Type B pancreatic cell (in vitro differentiated cells): ENCODE data around the gene TMEM150B. TPM values are rescaled to one million over a fixed set of nuclear protein-coding genes. Genes with fewer than 3 reads are reported as not detected.
"Not testable (repeated sequence)": the region's sequence is repeated elsewhere in the genome, so short reads cannot be mapped to it uniquely, and the experiment has no call there.

Experiments
- DNase-seq: peaks from one replicate; pipeline ENCODE4 v3.0.0; 2021; ENCODE audit warnings: mixed read lengths; ENCODE audit not compliant: unreplicated experiment; ENCODE audit errors: extremely low spot score
- H3K27ac Mint-ChIP-seq: 2 replicates; pipeline ENCODE4 v1.8.0; 2021; ENCODE audit warnings: mild to moderate bottlenecking, mixed read lengths
- H3K27me3 Mint-ChIP-seq: 2 replicates; pipeline ENCODE4 v1.8.0; 2021; ENCODE audit warnings: mixed read lengths
- H3K36me3 Mint-ChIP-seq: 2 replicates; pipeline ENCODE4 v1.8.0; 2021; ENCODE audit warnings: mixed read lengths
- H3K4me1 Mint-ChIP-seq: one replicate; pipeline ENCODE4 v1.8.0; 2021; ENCODE audit warnings: mixed read lengths; ENCODE audit not compliant: unreplicated experiment
- H3K4me3 Mint-ChIP-seq: 2 replicates; pipeline ENCODE4 v1.8.0; 2021; ENCODE audit warnings: mild to moderate bottlenecking, mixed read lengths
- H3K9me3 Mint-ChIP-seq: 2 replicates; pipeline ENCODE4 v1.8.0; 2021; ENCODE audit warnings: mixed read lengths
- total RNA-seq: library from RNA; stranded (reverse); gene quantifications from 2 replicates; pipeline ENCODE4 v1.2.1, GENCODE V29; 2021; ENCODE audit warnings: low replicate concordance
- TF ChIP-seq, protein P1 (sequence below): fragments of 200-600 bp; sonication (generic); conservative IDR thresholded peaks from 2 replicates; pipeline ENCODE4 v1.5.0; 2021; ENCODE audit warnings: antibody characterized with exemption, mild to moderate bottlenecking

The TMEM150B gene
- total RNA-seq, 1 donor from 2014 or later: 1.2 TPM

DNA sequence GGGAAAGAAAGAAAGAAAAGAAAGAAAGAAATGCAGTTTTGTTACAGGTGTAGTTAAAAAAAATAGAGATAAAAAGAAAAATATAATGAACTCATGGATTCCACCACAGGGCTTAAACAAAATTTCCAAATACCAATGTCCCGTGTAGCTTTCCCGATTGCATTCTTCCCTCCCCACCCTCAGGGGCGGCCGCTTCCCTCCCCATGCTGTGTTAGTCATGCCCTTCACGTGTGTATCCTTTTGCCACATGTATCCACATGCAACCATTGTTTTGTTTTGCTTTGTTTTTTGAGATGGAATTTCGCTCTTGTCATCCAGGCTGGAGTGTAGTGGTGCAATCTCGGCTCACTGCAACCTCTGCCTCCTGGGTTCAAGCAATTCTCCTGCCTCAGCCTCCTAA is 11.0 kb upstream of the TMEM150B start:
- no peak overlapping the region for H3K4me3 Mint-ChIP-seq

DNA sequence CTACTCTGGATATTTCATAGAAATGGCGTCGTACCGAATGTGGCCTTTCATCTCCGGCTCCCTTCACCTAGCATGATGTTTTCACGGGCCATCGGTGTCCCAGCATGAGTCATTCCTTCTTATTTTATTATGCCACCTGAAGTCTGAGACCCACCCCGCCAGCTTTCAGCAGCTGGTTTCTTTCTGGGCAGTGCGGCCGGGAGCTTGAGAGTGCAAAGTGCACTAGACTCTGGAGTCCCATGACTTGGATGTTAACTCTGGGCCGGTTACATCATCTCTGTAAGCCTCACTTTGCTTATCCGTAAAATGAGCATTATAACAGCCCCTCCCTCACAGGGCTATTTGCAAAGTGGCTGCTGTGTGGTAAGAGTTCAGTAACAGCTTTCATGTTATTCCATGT is 8.7 kb upstream of the TMEM150B start:
- TF ChIP-seq, protein P1, sequence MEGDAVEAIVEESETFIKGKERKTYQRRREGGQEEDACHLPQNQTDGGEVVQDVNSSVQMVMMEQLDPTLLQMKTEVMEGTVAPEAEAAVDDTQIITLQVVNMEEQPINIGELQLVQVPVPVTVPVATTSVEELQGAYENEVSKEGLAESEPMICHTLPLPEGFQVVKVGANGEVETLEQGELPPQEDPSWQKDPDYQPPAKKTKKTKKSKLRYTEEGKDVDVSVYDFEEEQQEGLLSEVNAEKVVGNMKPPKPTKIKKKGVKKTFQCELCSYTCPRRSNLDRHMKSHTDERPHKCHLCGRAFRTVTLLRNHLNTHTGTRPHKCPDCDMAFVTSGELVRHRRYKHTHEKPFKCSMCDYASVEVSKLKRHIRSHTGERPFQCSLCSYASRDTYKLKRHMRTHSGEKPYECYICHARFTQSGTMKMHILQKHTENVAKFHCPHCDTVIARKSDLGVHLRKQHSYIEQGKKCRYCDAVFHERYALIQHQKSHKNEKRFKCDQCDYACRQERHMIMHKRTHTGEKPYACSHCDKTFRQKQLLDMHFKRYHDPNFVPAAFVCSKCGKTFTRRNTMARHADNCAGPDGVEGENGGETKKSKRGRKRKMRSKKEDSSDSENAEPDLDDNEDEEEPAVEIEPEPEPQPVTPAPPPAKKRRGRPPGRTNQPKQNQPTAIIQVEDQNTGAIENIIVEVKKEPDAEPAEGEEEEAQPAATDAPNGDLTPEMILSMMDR: no peak
- no peaks in the 10 kb centered on the region for H3K9me3 Mint-ChIP-seq
- peaks cover 5% of the 10 kb centered on the region for H3K4me1 Mint-ChIP-seq
- peaks cover 8% of the 10 kb centered on the region for H3K27me3 Mint-ChIP-seq
- DNase-seq: no peak
- H3K4me3 Mint-ChIP-seq: no peak overlapping the region
- H3K27ac Mint-ChIP-seq: peak overlapping the region; percentile 54
- H3K36me3 Mint-ChIP-seq: no peaks in the 10 kb centered on the region

More for the DNA sequence above, 11.0 kb upstream of the TMEM150B start:
- Mint-ChIP-seq H3K27me3 (peaks cover 8% of the 10 kb centered on the region), H3K4me1 (peaks cover 10% of the 10 kb centered on the region), H3K27ac (no peak overlapping the region), H3K9me3 (no peaks in the 10 kb centered on the region), H3K36me3 (peaks cover 4% of the 10 kb centered on the region)
- TF ChIP-seq, protein P1: no peak
- no peak for DNase-seq

DNA sequence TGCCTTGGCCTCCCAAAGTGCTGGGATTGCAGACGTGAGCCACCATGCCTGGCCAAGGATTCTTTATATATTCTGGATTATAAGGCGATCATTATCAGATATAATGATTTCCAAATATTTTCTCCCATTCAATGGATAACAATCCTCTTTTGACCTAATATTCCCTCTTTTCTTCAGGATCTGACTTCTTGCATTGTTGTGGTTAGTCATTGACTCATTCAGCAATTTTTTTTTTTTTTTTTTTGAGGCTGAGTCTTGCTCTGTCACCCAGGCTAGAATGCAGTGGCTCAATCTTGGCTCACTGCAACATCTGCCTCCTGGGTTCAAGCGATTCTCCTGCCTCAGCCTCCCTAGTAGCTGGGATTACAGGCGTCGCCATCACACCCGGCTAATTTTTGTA is 4.7 kb upstream of the TMEM150B start:
- H3K9me3 Mint-ChIP-seq, H3K36me3 Mint-ChIP-seq, H3K4me1 Mint-ChIP-seq, H3K27me3 Mint-ChIP-seq, H3K4me3 Mint-ChIP-seq, DNase-seq, H3K27ac Mint-ChIP-seq: not testable (repeated sequence)

DNA sequence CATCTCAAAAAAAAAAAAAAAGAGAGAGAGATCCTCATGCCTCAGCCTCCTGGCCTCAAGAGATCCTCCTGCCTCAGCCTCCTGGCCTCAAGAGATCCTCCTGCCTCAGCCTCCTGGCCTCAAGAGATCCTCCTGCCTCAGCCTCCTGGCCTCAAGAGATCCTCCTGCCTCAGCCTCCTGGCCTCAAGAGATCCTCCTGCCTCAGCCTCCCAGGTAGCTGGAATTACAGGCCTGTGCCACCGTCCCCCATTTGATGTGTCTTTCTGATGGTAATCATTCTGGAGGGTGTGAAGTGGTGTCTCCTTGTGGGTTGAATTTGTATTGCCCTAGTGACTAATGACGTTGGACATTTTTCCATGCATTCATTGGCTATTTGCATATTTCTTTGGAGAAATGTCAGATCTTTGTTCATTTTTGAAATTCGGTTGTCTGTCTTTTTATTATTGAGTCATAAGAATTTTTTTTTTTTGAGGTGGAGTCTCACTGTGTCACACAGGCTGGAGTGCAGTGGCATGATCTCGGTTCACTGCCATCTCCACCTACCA is 3.7 kb upstream of the TMEM150B start:
- not testable (repeated sequence) for H3K9me3 Mint-ChIP-seq, H3K36me3 Mint-ChIP-seq, DNase-seq

DNA sequence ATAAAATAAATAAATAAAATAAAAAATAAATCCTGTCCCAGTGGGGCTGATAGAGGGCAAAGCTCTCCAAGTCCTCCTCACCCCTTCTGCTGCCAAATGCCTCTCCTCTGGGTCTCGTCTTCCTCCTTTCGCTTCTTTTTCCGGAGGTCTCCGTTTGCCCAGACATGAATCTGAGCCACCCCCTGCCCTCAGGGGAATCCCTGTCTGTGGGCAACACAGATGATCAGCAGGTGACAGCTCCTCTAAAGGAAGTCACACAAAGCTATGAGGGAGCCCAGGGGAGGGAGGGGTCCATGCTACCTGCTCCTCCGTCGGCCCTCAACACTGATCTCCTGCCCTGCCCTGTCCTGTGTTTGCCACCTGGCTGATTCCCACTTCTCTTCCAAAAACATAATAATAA is 479 bp downstream of the TMEM150B start:
- no peak overlapping the region for H3K4me3 Mint-ChIP-seq
- no peaks in the 10 kb centered on the region for H3K36me3 Mint-ChIP-seq
- H3K27ac Mint-ChIP-seq: no peak overlapping the region
- no peak for DNase-seq
- no peaks in the 10 kb centered on the region for H3K9me3 Mint-ChIP-seq
- H3K4me1 Mint-ChIP-seq: no peaks in the 10 kb centered on the region
- TF ChIP-seq, protein P1: no peak
- peaks cover 14% of the 10 kb centered on the region for H3K27me3 Mint-ChIP-seq

More for the DNA sequence above, 3.7 kb upstream of the TMEM150B start:
- not testable (repeated sequence) for H3K4me1 Mint-ChIP-seq, H3K27ac Mint-ChIP-seq, H3K4me3 Mint-ChIP-seq, H3K27me3 Mint-ChIP-seq

DNA sequence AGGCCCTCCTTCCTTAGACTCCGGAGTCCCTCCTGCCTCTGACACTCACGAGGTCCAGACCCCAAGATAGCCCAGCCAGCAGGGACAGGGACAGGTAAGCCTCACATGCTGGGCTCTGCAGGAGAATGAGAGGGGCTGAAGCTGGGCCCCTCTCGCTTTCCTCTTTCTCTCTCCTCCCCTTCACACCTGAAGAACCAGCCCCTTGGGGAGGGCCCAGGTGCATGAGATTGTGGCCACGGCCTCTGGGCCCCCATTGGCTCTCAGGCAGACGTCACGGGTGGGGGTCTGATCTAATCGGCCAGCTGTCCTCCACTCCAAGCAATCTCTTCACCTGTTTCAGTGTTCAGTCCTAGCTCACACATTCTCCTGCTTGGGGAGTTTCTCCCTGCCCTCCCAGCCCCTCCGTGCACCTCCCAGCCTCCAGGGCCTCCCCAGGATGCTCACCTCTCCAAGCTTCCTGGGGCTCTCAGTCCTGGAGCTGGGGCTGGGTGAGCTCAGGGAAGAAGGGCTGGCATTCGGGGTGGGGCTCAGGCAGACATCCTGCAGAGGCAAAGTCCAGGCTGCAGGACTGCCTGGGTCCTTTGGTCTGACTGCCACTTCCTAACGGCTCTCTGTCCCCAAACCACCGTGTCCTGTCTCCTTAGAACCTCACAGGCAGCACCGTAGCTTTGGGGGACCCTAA is 2.8 kb downstream of the TMEM150B start:
- TF ChIP-seq, protein P1: no peak
- H3K4me1 Mint-ChIP-seq: no peaks in the 10 kb centered on the region
- no peaks in the 10 kb centered on the region for H3K36me3 Mint-ChIP-seq
- H3K27ac Mint-ChIP-seq: no peak overlapping the region
- no peak for DNase-seq
- peaks cover 14% of the 10 kb centered on the region for H3K27me3 Mint-ChIP-seq
- no peak overlapping the region for H3K4me3 Mint-ChIP-seq
- no peaks in the 10 kb centered on the region for H3K9me3 Mint-ChIP-seq
